Inferior parietal cortex (tissue), 1 donor: ENCODE measurements around the gene CFAP161.
"Not testable (repeated sequence)": the region's sequence is repeated elsewhere in the genome, so short reads cannot be mapped to it uniquely, and the experiment has no call there.

Experiments used
- DNase-seq: peaks from one replicate; pipeline ENCODE4 v3.0.0-alpha.2; 2016; ENCODE audit errors: extremely low spot score

CFAP161 gene

GRCh38 chr15:81157939-81158223 is 23.8 kb downstream of the CFAP161 start:
- DNase-seq, result no peak

- DNase-seq, result not testable (repeated sequence)
These were observed 24.5 kb downstream of the CFAP161 start for GRCh38 chr15:81158561-81158960.

GRCh38 chr15:81160312-81161159 is 26.5 kb downstream of the CFAP161 start:
- DNase-seq, result no peak

GRCh38 chr15:81161160-81161673 is 27.1 kb downstream of the CFAP161 start:
- no peak for DNase-seq

- no peak for DNase-seq
These were observed 27.8 kb downstream of the CFAP161 start for GRCh38 chr15:81161851-81162250.

- no peak for DNase-seq
These were observed 30.1 kb downstream of the CFAP161 start for GRCh38 chr15:81163961-81164800.

GRCh38 chr15:81165535-81165934 is 31.5 kb downstream of the CFAP161 start:
- DNase-seq, result no peak

GRCh38 chr15:81166636-81167305 is 32.7 kb downstream of the CFAP161 start:
- no peak for DNase-seq

GRCh38 chr15:81168131-81168526 is 34.1 kb downstream of the CFAP161 start:
- DNase-seq, result no peak

GRCh38 chr15:81168644-81169043 is 34.6 kb downstream of the CFAP161 start:
- DNase-seq, result no peak

- DNase-seq, result no peak
These were observed 36.4 kb downstream of the CFAP161 start for GRCh38 chr15:81170511-81170910.

GRCh38 chr15:81171286-81171685 is 37.2 kb downstream of the CFAP161 start:
- DNase-seq, result no peak

- DNase-seq, result no peak
These were observed 40.2 kb downstream of the CFAP161 start for GRCh38 chr15:81174125-81174791.

- no peak for DNase-seq
These were observed 40.8 kb downstream of the CFAP161 start for GRCh38 chr15:81174792-81175327.

- DNase-seq, result no peak
These were observed 41.4 kb downstream of the CFAP161 start for GRCh38 chr15:81175496-81175895.

- DNase-seq, result no peak
These were observed 42.3 kb downstream of the CFAP161 start for GRCh38 chr15:81176291-81176893.

- no peak for DNase-seq
These were observed 44.3 kb downstream of the CFAP161 start for GRCh38 chr15:81178365-81178764.

- no peak for DNase-seq
These were observed 47.1 kb downstream of the CFAP161 start for GRCh38 chr15:81181220-81181619.

GRCh38 chr15:81182031-81182755 is 48.1 kb downstream of the CFAP161 start:
- no peak for DNase-seq

- DNase-seq, result no peak
These were observed 48.8 kb downstream of the CFAP161 start for GRCh38 chr15:81182756-81183438.
